Right hindlimb (tissue), 1 donor: ENCODE results near the gene PLCD1.
"Not testable (repeated sequence)": the region's sequence is repeated elsewhere in the genome, so short reads cannot be mapped to it uniquely, and the experiment has no call there.

ENCODE experiments used
- DNase-seq: peaks from one replicate; pipeline ENCODE4 v3.0.0-alpha.2; 2018

The PLCD1 gene

DNA sequence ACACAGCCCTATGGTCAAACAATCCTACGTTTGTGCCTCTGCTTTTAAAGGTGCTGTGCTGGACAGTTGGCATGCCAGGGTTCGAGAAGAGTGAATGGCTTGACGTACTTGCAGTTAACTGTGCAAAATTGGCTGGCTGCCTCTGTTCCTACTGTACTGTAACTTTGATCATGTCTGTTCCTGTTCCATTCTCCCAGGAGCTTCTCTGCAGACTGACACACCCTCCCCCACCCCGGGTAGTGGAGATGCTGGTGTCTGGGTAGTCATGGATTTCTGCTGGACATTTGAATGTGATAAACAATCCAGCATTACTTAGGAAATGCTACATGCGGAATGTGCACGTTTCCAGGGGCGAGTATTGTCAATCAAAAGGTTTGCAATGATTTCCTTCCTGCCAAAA is 45.4 kb downstream of the PLCD1 start:
- DNase-seq = no peak

DNA sequence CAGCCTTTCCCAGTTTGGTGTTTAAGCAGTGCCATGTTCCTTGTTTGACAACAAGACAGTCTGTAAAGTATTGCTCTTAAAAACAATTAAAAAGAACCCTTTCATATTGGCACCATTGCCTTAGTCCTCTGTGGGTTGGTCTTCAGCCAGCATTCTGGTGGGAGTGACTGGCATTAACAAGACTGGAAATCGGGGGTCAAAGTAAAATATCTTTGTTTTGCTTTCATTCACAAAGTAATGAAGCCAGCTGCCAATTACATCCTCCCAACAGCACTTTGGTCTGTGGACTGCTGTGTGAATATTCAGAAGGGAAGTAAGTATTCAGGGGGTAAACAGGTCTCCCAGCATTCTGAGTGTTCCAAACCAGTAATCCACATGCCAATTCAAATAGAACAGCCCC is 47.1 kb downstream of the PLCD1 start:
- no peak for DNase-seq

DNA sequence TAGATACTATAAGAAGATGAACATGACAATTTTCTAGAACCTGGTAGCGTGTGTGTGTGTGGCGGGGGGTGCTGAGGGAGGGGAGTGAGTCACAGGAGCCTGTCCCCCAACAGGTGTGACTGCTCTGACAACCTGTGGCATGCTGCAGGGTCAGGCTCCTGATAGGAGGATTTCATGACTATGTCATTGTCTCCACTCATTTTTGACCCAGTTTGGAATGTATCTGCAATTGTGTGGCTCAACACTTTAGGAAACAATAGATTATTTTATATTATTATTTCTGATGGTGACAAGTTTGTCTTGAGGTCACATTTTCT is 48.1 kb downstream of the PLCD1 start:
- DNase-seq = no peak

DNA sequence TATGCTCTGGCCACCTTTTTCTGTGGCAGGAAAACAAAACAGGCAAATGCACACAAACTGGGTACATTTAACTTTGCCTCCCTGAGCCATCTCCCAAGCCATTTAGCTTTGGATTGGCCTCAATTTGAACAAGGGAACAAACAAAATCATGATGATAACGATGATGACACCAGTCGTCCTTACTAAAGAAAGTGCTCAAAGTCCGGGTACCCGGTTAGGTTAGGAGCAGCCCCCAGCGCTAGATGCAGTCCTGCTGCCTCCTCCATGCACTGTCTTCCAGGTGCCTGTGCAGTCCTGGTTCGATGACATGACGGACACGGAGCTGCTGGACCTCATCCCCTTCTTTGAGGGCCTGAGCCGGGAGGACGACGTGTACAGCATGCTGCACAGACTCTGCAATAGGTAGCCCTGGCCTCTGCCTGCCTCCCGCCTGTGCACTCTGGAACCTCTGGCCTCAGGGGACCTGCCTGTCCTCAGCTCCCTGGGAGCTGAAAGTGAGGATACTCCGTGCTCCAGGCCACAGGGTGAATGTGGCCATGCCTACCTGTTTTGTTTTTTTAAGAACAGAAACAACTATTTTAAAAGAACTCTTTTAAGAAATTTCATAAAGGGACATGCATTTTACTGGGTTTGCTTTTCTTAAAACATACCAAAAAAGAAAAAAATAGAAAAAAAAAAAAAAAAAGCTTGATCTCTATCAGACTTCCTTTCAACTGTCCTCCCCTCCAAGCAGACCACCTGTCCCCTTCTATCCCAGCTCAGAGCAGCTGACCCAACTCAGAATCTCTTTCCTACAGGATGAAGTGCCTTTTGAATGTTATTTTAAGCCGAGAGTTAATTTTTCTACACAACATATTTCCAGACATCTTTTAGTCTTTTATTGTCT is 48.7 kb downstream of the PLCD1 start:
- DNase-seq = no peak

DNA sequence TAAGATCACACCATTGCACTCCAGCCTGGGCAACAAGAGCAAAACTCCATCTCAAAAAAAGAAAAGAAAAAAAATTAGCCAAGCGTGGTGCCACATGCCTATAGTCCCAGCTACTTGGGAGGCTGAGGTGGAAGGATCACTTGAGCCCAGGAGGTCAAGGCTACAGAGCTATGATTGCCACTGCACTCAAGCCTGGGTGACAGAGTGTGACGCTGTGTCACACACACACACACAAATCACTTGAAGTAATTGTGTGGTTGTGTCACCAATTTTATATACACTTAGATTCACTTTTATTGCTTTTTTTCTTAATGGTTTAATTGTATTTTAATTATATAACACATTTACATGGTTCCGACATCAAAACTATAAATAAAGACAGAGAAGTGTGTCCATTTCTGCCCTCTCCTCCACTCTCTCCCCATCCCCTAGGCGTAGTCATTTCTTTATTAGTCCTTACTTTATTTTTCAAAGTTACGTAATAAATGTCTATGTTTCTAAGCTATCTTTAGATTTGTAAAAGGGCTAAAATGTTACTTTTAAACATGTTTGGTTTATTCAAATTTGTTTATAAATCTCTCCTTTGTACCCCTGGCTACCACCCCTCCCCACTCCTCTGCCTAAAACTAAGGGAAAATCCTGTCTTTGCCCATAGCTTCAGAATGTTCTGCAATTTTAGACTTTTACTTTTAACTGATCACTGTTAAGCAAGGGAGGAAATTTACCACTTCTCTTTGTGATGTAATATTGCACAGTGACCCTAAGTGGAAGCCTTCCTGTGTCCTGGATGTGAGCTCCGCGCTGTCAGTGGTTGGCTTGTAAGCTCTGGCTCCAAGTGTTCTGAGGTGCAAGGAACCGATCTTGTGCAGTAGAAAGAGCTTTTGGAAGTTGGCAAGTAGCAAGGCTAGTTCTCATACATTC is 49.6 kb downstream of the PLCD1 start:
- DNase-seq = no peak

DNA sequence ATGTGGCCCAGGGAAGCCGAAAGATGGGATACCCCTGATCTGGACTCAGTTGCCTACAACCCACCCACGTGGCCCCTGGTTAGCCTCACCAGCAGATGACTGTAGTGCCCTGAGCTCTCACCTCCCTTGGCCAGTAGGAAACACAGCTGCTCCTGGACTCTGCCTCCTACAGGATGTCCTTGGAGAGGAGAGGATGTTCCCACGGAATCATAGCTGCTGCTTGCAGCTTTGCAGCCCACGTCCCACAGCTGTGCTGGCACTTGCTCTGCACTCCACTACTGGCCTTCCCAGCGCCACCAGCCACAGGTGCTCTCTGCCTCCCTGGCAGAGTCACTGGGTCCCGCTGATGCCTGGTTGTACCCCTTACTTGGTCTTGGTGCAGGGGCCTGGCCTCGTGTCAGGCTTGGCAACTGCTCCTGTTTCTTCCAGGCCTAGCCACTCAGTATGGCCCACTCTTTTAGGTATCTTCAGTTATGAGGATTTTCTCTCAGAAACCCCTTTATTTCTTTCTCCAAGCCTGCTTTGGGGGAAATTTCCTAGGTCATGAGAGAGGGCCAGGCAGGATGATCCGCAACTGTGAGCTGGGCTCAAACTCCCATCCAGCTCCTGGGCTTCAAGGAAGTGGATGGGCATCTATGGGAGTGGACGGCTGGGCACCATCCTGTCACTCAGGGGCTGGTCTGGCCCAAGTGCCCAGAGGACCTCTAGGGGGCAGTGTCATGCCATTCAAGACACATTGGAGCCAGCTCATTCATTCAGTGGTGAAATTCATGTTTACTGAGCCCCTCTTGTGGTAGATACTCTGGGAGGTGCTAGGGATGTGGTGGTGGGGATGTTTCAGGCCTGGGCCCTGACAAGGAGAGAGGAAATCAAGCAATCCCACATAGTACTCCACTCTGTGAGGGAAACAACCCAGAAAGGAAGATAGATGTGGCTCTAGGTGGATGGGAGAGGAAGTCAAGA is 55.0 kb downstream of the PLCD1 start:
- DNase-seq = peak; percentile 59

DNA sequence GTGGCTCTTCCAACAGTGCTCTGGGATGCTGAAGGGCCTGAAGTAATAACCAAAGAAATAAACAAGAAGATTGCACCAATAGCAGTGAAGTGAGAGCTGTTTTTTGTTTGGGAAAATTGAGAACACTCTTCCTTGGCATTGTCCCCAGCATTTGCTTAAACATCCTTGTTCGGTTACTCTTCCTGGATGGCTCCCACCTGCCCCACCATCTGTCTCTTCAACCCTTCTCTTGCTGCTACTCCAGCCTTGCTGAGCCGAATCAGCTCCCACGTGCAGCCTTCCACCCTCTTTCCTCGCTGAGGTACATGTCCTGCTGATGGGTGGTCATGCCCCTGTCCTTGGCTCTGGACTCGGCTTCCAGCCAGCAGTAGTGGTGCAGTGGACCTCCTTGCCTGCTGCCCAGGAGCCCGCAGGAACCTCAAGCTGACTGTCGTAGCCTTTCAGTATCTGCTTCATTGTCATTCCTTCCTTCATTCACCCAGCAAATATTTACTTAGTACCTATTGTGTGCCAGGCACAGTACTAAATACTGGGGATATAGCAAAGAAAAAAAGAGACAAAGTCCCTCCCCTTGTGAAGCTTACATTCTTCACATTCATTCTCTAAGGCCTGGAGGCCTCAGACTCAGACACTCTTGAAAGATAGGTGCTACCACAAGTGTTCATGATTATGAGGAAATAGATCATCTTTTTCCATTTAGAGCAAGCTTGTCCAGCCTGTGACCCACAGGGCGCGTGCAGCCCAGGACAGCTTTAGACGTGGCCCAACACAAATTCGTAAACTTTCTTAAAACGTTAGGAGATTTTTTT is 56.0 kb downstream of the PLCD1 start:
- DNase-seq = no peak

DNA sequence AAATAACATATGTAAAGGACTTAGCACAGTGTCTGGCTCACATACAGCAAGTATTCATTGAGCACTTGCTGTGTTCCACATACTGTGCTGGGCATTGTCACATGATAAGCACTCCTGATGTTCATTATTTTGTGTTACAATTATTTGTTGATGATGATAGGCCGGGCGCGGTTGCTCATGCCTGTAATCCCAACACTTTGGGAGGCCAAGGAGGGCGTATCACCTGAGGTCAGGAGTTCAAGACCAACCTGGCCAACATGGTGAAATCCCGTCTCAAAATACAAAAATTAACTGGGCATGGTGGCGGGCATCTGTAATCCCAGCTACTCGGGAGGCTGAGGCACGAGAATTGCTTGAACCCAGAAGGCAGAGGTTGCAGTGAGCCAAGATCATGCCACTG is 57.4 kb downstream of the PLCD1 start:
- not testable (repeated sequence) for DNase-seq

DNA sequence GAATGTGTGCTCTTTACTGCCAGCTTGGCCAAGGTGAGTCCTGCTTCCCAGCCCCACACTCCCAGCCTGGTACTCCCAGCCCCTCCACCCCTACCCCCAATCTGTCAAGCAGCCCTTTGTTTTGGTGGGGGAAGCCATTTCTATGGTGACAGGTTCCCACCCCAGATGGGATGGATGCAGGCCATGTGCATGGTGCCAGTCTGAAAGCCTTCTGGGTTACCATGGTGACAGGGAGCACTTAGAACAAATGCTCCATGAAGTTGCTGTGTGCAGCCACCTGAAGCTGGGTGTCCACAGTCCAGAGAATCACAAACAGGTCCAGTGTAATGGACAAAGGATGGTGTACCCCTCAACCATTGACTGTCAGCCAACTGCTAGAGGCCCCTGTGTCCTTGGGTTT is 58.0 kb downstream of the PLCD1 start:
- no peak for DNase-seq

DNA sequence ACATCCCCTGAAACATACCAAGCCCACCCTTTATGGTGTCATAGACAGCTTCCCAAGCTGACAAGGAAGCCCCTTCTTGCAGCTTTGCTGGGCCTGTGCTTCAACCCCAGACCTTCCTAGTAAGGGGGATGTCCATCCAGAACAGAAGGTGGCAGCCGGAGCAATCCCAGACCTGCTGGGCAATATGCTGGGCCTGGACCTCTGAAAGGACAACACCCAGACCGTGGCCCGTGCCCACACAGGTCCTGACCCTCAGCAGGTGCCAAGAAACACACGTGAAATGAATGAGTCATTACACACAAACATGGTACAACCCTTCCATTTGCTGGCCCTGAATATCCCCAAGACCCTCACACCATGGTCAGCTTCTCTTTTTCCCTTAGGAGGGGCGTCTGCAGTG is 58.6 kb downstream of the PLCD1 start:
- no peak for DNase-seq

DNA sequence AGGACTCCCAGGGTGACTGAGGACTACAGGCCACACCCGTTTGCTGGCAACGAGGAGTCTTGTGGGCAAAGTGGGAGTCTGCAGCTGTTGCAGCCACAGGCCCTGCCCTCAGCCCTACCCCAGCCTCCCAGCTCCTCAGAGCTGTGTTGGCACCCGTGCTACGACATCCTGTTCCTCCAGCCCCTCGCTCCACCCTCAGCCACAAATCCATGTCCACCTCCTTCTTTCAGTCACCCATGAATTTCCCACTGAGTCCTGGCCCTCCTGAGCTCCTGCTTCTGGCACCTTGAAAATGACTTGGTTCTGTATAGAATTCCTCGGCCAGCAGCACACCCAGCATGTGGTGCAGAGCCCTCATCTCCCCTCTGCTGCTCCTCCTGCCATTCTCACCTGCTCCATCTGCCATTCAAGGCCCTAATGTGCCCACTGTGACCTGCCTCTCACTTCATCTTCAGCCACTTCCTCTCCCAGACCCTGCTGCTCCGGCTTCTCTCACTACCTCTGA is 59.8 kb downstream of the PLCD1 start:
- DNase-seq = peak; percentile 72

DNA sequence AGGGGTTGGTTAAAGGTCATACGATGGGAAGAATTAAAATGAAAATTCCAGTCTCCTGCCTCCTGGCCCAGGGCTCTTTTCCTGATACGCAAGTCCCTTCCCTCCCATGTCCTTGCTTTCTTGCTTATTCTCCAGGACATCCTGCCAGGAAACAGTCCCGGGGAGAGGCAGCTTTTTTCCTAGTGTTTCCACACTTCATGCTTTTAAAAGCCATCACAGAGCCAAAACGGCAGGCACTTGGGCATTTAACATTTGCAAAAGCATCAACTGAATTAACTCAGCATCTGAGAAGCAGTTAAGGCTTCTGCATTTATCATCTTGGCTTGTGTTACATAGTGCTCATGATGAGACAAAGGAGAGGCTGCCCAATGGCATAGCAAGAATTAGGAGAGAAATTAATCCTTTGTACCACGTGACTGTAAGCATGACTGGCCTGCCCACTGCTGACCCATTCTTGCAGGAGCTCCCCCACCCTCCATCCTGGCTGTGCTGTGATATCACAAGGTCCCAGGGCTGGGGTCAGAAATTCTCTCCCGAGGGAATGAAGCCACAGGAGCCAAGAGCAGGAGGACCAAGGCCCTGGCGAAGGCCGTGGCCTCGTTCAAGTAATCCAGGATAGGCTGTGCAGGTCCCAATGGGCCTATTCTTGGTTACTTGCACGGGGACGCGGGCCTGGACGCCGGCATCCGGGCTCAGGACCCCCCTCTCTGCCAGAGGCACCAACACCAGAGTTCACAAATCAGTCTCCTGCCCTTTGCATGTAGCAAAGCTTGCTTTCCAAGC is 60.4 kb downstream of the PLCD1 start:
- DNase-seq = no peak

DNA sequence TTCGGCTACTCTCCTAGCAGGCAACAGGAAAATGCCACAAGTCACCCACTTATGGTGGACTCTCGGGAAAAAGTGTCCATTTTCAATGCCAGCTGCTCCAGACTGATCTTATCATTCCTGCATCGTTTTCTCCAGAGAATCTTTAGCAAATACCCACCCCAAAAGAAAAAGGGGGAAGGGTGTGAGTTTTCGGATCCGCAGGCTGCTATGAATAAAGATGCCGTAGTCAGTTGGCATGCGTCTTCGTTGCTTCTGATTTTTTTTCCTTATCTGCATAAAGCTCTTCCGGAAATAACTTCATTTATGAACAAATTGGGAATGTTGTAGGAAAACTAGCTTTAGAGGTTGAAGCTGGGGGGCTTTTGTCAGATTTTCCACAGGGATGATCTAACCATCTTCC is 61.2 kb downstream of the PLCD1 start:
- DNase-seq = no peak

DNA sequence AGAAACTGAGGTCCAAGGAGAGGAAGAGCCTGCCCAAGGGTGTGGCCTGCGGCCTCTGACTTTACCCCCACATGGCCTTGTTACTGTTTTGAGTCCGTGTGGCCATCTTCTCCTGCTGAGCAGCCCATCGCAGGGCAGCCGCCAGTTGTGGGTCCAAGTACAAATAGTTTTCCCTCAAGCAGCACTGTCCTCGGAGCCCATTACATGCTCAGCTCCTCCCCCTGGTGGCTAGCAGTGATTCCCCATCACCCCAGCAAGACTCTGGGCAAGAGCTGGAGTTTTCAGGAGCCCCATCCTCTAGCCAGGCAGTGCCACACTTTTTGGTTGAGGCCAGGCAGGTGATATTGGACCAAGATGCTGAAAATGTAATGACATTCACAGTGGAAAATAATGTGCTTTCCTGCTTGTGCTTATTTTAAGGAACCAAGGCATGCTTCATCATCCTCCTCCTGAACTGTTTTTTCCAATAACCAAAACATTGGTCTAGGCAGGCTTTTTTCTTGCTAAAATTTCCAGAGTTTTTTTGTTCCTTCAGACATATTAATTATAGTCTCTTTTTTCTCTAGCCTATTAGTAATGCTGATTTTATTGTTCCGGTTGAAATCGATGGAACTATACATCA is 62.1 kb downstream of the PLCD1 start:
- DNase-seq = peak; percentile 65

DNA sequence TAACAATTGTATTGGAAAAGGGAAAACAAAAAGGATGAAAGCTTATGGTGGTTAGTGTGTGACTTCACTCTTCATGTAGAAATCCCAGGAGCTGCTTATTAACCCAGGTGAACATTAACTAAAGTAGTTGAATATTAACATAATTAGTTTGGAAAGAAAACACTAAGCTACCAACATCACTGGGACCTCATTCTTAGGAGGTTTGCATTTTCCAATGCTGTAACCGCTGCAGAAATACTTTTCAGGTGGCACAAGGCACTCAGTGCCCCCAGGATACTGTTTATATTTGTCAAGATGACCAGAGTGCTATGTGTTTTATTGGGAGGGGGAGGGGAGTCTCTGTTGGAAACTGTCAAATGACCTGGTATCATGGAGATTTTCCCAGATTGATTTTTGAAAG is 64.7 kb downstream of the PLCD1 start:
- no peak for DNase-seq

DNA sequence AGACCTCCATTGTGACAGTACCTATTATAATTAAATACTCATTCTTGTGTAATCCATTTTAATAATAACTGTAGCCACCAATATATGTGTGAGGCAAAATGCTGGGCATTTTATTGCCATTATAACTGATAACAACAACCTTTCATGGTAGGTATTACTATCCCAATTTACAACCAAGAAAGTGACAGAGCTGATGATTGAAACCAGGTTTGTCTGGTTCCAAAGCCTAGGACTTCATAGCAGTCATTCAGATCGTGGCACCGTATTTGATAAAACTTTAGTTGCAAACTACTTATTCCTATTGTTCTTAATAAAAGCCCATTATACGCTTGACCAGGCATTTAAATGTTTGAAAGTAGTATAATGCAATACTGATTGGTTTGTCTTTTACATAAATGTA is 65.3 kb downstream of the PLCD1 start:
- DNase-seq = no peak

DNA sequence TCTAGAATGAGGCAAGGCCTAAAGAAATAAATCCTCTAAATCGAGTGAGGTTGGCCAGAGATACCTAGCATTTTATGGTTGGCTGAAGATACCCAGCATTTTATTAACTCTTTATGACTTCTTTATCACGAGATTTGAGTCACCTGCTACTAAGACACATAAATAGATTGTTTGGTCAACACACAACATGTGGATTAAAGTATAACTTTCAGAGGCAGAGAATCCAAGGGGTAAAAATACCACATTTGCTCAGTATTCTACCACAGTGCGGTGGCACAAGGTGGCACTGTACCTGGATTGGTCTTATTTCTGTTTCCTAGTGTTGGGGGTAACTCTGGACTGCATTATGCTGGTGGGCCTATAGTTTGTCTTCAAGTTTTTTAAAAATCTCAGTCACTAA is 65.8 kb downstream of the PLCD1 start:
- DNase-seq = no peak

DNA sequence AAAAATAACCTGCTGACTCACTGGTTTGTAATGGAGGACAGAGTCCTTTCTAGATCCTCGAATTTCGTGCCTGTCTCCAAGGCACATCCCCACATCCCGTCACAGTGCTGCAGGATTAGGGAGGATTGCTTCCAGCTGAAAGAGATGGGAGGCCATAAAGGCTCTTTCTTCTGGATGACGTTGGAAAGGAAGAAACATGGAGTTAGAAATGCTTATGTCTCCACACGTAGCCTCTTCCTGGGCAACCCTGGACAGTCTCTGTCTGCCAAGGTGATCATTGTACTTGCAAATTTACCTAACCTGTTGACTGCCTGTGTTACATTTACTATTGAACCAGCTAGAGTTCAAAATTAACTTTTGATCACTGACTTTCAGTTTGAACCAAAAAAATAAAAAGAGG is 66.4 kb downstream of the PLCD1 start:
- no peak for DNase-seq

DNA sequence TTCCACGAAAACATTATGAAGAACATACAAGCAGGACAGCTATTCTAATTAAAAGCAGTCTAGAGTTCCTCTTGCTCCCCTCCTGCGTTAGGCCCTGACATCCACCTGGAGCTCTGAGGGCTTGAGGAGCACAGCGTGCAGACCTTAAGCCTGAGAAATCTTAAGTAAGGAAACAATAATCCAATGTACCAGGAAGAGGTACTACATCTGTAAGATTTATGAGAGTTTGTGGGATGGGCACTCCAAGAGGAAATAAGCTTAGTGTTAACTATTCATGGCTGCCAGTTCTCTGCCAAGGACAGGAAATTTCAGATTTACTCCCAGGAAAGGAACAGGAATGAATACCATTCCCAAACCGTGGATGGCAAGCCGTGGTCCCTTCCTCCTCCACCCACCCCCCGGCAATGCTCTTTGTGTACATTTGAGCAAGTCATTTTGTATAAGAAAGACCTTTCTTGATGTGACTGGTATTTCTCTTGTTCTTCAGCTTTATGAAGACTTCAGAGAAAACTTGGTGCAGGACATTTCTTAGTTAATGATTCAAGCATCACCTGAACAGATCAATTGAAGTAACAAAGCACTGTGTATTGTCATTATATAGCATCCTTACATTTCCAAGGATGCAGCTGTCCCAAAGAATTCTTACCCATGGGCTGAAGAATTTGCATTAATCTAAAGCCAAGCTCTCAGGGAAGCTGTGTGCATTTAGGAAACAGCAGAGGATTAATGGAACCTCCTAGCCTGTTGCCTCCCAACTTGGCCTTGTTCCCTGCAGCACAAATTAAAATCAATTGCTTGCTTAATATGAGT is 67.6 kb downstream of the PLCD1 start:
- DNase-seq = no peak

DNA sequence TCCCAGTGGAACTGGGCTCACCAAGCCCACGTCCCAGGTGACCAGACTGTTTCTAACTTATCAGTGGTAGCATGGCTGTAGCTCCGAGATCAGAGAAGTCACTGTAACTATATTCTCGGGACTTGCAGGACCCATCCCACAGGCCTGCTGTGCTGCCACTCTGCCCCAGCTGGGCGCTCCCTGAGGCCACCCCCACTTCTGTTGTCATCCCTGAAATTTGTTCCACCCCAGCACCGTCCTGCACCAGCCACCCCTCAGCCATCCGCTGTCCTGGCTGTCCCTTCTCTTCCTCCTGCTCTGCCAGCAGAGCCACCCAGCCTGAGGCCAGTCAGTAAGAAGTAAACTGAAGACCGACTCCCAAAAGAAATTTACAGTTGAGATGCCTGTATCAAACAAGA is 71.9 kb downstream of the PLCD1 start:
- no peak for DNase-seq
